ENCODE measurements around the gene HENMT1. TPM values are rescaled to one million over a fixed set of nuclear protein-coding genes. Genes with fewer than 3 reads are reported as not detected.

The HENMT1 gene
- polyA plus RNA-seq, 5 donors: 10.8 to 14.8 (median 11.4) TPM

GRCh38 chr1:108636876-108637275, 24.0 kb downstream of the HENMT1 start:
- DNase-seq: no peak

GRCh38 chr1:108634521-108634920, 26.4 kb downstream of the HENMT1 start:
- no peak for DNase-seq

- no peak for DNase-seq
These were observed 32.2 kb downstream of the HENMT1 start for GRCh38 chr1:108628665-108629064.

- DNase-seq: no peak
These were observed 32.9 kb downstream of the HENMT1 start for GRCh38 chr1:108627951-108628350.

- DNase-seq: no peak
These were observed 33.6 kb downstream of the HENMT1 start for GRCh38 chr1:108627256-108627655.

GRCh38 chr1:108624069-108624468, 36.8 kb downstream of the HENMT1 start:
- DNase-seq: no peak

- no peak for DNase-seq
These were observed 43.2 kb downstream of the HENMT1 start for GRCh38 chr1:108617724-108618056.

GRCh38 chr1:108617008-108617723, 43.7 kb downstream of the HENMT1 start:
- no peak for DNase-seq

GRCh38 chr1:108615544-108615943, 45.3 kb downstream of the HENMT1 start:
- no peak for DNase-seq

GRCh38 chr1:108612496-108612895, 48.4 kb downstream of the HENMT1 start:
- no peak for DNase-seq

- DNase-seq: no peak
These were observed 48.9 kb downstream of the HENMT1 start for GRCh38 chr1:108611984-108612383.

- no peak for DNase-seq
These were observed 50.8 kb downstream of the HENMT1 start for GRCh38 chr1:108610073-108610472.

- DNase-seq: no peak
These were observed 51.3 kb downstream of the HENMT1 start for GRCh38 chr1:108609483-108610049.

GRCh38 chr1:108606478-108606877, 54.4 kb downstream of the HENMT1 start:
- no peak for DNase-seq

- DNase-seq: no peak
These were observed 55.3 kb downstream of the HENMT1 start for GRCh38 chr1:108605633-108606032.

- DNase-seq: no peak
These were observed 59.0 kb downstream of the HENMT1 start for GRCh38 chr1:108601708-108602410.

GRCh38 chr1:108600504-108600903, 60.4 kb downstream of the HENMT1 start:
- DNase-seq: no peak

GRCh38 chr1:108598340-108598739, 62.6 kb downstream of the HENMT1 start:
- no peak for DNase-seq

Other genes starting within 250 kb of the HENMT1 start
- not detected for gene NBPF6, start 210.8 kb downstream of the HENMT1 start, polyA plus RNA-seq (ENCODE audit: insufficient read depth in 1 of 5, insufficient read length in 5 of 5, low replicate concordance in 1 of 5)
- 10 to 100 TPM; 22.9 to 40.7 (median 31.1) TPM for gene EEIG2, start 101.0 kb downstream of the HENMT1 start, polyA plus RNA-seq (ENCODE audit: insufficient read depth in 1 of 5, insufficient read length in 5 of 5, low replicate concordance in 1 of 5)
- 10 to 100 TPM; 73.6 to 96.1 (median 94.9) TPM for gene PRPF38B, start 31.2 kb upstream of the HENMT1 start, polyA plus RNA-seq (ENCODE audit: insufficient read depth in 1 of 5, insufficient read length in 5 of 5, low replicate concordance in 1 of 5)
- gene FNDC7, start 51.8 kb upstream of the HENMT1 start, polyA plus RNA-seq (ENCODE audit: insufficient read depth in 1 of 5, insufficient read length in 5 of 5, low replicate concordance in 1 of 5): under 1 TPM in 1 of 5 donors, not detected in 4; 0.04 TPM
- 10 to 100 TPM; 44.1 to 65.6 (median 51.6) TPM for gene STXBP3, start 85.6 kb upstream of the HENMT1 start, polyA plus RNA-seq (ENCODE audit: insufficient read depth in 1 of 5, insufficient read length in 5 of 5, low replicate concordance in 1 of 5)
- gene AKNAD1, start 196.0 kb upstream of the HENMT1 start, polyA plus RNA-seq (ENCODE audit: insufficient read depth in 1 of 5, insufficient read length in 5 of 5, low replicate concordance in 1 of 5): under 1 TPM in 4 of 5 donors, not detected in 1; 0.41 to 0.78 (median 0.57) TPM
- 10 to 100 TPM; 20.8 to 40.2 (median 29.0) TPM for gene GPSM2, start 215.9 kb upstream of the HENMT1 start, polyA plus RNA-seq (ENCODE audit: insufficient read depth in 1 of 5, insufficient read length in 5 of 5, low replicate concordance in 1 of 5)

Measured in right lung (tissue), 5 donors.